MCF 10A (cell line): ENCODE measurements around the gene SLFN12L. TPM values are rescaled to one million over a fixed set of nuclear protein-coding genes. Genes with fewer than 3 reads are reported as not detected.
A peak's percentile ranks its signal among the peaks of the same experiment; 100 is the strongest.

Experiments used
- BruUV-seq: library from RNA; stranded (reverse); fragments of 400-500 nt; replicated peaks from 2 replicates; lab custom pipeline; 2021; lab: Mats Ljungman, UMichigan
- CTCF ChIA-PET: fragments of 300-600 bp; sonication (Branson Sonifier 250); formaldehyde crosslinking; extraction: SDS; loops from one replicate; lab custom pipeline; 2021; ENCODE audit warnings: antibody characterized with exemption, inconsistent platforms; lab: Yijun Ruan, JAX
- POLR2A ChIA-PET: fragments of 300-600, 350-650 bp; sonication (Branson Sonifier 250); formaldehyde crosslinking; extraction: SDS; loops from one replicate; lab custom pipeline; 2020; ENCODE audit warnings: antibody characterized with exemption, inconsistent platforms; lab: Yijun Ruan, JAX
- DNase-seq: peaks from one replicate; pipeline ENCODE4 v3.0.0-alpha.2; 2018; ENCODE audit not compliant: unreplicated experiment
- H3K27ac Mint-ChIP-seq: one replicate; pipeline ENCODE4 v1.8.0; 2022; ENCODE audit warnings: mild to moderate bottlenecking, low read depth, mixed read lengths; ENCODE audit not compliant: unreplicated experiment
- H3K27me3 Mint-ChIP-seq: one replicate; pipeline ENCODE4 v1.8.0; 2022; ENCODE audit warnings: mixed read lengths; ENCODE audit not compliant: insufficient read depth, unreplicated experiment
- H3K36me3 Mint-ChIP-seq: one replicate; pipeline ENCODE4 v1.8.0; 2022; ENCODE audit warnings: mild to moderate bottlenecking, moderate library complexity, mixed read lengths; ENCODE audit not compliant: insufficient read depth, unreplicated experiment
- H3K4me1 Mint-ChIP-seq: one replicate; pipeline ENCODE4 v1.8.0; 2022; ENCODE audit warnings: mixed read lengths; ENCODE audit not compliant: insufficient read depth, unreplicated experiment
- H3K4me3 Mint-ChIP-seq: one replicate; pipeline ENCODE4 v1.8.0; 2022; ENCODE audit warnings: mild to moderate bottlenecking, moderate library complexity, mixed read lengths; ENCODE audit not compliant: unreplicated experiment
- H3K9me3 Mint-ChIP-seq: one replicate; pipeline ENCODE4 v1.8.0; 2022; ENCODE audit warnings: mixed read lengths; ENCODE audit not compliant: unreplicated experiment
- intact Hi-C: fragments of 100-400 bp; cut with micrococcal nuclease; formaldehyde crosslinking; loops from 2 replicates; pipeline ENCODE4 v1.14.1; 2022
- total RNA-seq: library from RNA; stranded (reverse); gene quantifications from 2 replicates; pipeline ENCODE4 v1.2.3, GENCODE V29; 2022
- TF ChIP-seq, protein P1 (sequence below): fragments of 200-600 bp; IDR thresholded peaks from one replicate; pipeline ENCODE4 v1.8.0; 2022; ENCODE audit warnings: antibody characterized with exemption, mild to moderate bottlenecking; ENCODE audit not compliant: unreplicated experiment

Gene SLFN12L
- total RNA-seq, 1 experiment from 2014 or later: 0.35 TPM

DNA sequence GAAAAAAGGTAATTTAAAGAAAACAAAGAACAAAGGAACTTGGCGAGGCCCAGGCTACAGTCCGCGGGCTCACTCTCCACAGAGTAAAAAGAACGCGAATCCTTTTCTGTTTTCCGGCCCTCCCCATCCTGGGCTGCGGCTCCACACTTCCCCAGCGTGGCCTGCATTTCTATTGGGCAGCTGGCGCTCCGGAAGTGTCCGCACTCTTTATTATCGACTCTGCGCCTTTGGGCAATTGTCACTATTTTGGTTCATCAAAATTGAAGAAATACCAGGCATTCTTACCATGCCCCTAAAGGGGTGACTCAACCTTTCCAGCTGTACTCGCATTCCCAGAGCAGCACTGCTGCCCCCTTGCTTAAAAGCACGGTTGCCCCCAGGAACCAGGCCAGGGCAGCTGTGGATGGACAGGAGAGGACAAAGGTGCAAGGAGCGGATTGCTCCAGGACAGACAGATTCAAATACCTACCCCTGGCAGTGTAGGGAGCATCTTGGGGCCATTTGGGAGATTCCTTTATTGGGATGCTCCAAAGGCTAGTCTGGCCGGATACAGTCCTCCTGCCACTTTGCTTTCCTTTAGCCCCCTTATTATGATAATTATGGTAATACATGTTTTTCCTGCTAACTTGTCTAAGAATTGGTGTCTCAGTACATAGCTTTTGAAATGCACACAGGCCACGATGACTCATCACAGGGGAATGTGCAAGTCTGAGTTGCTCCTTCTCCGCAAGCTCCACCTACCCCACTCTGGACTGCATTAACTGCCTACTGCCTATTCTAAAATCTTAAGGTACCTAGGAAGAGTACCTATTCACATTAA is 104.2 kb downstream of the SLFN12L start:
- peak; percentile 98 for DNase-seq
- TSS peak; percentile 80 for BruUV-seq
- Mint-ChIP-seq H3K36me3 (peaks cover 4% of the 10 kb centered on the region), H3K4me3 (peak overlapping the region; percentile 79), H3K27ac (peak overlapping the region; percentile 85), H3K9me3 (no peaks in the 10 kb centered on the region), H3K27me3 (no peaks in the 10 kb centered on the region), H3K4me1 (peaks cover 21% of the 10 kb centered on the region)
- CTCF ChIA-PET: interaction anchor here (0.6 to 2.1 kb wide), 6 partner anchors 57 to 191 kb away, joined by 3 to 10 read pairs (median 4); no protein-coding TSS in a partner anchor
- POLR2A ChIA-PET: interaction anchor here (0.5 to 2.5 kb wide), 34 partner anchors 9 to 362 kb away, joined by 3 to 35 read pairs (median 4); partner anchors contain the start of genes AP2B1, MMP28, PEX12 and SLFN13
- TF ChIP-seq, protein P1, sequence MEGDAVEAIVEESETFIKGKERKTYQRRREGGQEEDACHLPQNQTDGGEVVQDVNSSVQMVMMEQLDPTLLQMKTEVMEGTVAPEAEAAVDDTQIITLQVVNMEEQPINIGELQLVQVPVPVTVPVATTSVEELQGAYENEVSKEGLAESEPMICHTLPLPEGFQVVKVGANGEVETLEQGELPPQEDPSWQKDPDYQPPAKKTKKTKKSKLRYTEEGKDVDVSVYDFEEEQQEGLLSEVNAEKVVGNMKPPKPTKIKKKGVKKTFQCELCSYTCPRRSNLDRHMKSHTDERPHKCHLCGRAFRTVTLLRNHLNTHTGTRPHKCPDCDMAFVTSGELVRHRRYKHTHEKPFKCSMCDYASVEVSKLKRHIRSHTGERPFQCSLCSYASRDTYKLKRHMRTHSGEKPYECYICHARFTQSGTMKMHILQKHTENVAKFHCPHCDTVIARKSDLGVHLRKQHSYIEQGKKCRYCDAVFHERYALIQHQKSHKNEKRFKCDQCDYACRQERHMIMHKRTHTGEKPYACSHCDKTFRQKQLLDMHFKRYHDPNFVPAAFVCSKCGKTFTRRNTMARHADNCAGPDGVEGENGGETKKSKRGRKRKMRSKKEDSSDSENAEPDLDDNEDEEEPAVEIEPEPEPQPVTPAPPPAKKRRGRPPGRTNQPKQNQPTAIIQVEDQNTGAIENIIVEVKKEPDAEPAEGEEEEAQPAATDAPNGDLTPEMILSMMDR: no peak
- intact Hi-C loops: loop anchor here (1.0 to 5.0 kb wide), 4 partner anchors 100 to 371 kb away; partner anchors contain the start of gene RFFL

DNA sequence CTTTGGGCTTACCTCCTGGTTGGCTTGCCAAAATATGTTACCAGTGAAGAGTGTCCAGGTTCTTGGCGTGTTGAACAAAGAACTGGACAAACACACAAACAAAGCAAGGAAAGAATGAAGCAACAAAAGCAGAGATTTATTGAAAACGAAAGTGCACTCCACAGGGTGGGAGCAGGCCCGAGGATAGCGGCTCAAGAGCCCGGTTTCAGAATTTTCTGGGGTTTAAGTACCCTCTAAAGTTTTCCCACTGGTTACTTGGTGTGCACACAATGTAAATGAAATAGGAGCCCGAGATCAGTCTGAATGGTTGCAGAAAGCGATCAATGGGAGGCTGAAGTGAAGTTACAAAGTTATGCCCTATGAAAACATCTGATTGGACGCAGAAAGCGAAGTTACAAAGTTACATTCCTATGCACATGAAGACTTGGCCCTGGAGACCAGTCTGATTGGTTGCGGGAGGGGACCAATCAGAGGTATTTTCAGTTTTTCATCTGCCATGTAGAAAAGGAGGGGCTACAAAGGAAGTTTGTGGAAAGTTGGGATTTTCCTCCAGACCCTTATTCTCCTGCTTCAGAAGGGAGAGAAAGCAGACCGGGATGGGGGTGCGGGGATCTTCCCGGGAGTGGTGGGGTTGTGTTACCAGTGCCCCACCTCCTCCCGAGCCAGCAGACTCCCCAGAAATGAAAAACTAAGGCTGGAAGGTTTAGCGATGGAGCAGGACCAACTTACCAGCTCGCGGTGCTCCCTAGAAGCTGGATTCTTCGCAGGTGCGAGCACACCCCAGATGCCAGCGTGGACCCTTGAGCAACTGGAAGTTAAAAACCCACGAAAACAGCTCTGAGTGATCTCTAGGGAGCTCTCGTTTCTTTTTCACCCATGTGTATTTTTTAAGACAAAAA is 105.1 kb downstream of the SLFN12L start, which contains the start of gene SLFN12:
TSS of gene SLFN12 (minus strand) at position 325 of the 899 bp plus-strand sequence. CDS start 9,472 bp downstream, outside the sequence.
- peak within 1 kb of the TSS; percentile 79 for H3K4me3 Mint-ChIP-seq

DNA sequence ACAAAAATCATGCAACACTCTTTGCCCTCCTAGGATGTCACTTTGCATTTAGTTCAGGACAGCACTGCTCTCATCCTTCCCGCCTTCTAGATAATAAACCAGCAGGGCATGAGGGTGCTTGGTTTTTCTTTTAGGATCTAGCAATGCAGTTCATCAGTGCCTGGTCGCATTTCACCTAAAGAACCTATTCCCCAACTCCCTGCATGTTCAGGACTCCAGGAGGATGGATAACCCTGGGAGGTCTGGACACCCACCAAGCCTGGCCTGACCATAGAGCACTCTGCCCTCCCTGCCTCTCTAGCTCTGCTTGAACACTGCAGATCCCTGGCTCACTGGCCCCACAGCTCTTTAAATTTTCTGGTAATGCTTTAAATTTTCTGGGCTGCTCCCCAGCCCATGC is 107.8 kb downstream of the SLFN12L start:
- BruUV-seq: no TSS peak
- Mint-ChIP-seq H3K4me3 (no peak overlapping the region), H3K4me1 (peaks cover 21% of the 10 kb centered on the region), H3K27me3 (no peaks in the 10 kb centered on the region), H3K27ac (no peak overlapping the region), H3K9me3 (no peaks in the 10 kb centered on the region), H3K36me3 (peaks cover 4% of the 10 kb centered on the region)
- ChIA-PET POLR2A (interaction anchor here (0.9 kb wide), 1 partner anchor 58 kb away, joined by 3 read pairs; no protein-coding TSS in a partner anchor), CTCF (interaction anchor here (0.6 to 0.7 kb wide), 2 partner anchors 146 to 886 kb away, joined by 4 read pairs; no protein-coding TSS in a partner anchor)
- no peak for DNase-seq
- intact Hi-C loops: loop anchor here (5.0 kb wide), 1 partner anchor 367 kb away; the partner anchor contains the start of gene RFFL
- TF ChIP-seq, protein P1: no peak

More for the DNA sequence above, 105.1 kb downstream of the SLFN12L start, which contains the start of gene SLFN12:
- peak; percentile 92 for DNase-seq
- intact Hi-C loops: loop anchor here (1.0 to 5.0 kb wide), 4 partner anchors 100 to 370 kb away; partner anchors contain the start of gene RFFL
- POLR2A ChIA-PET: interaction anchor here (0.6 to 2.5 kb wide), 26 partner anchors 9 to 363 kb away, joined by 3 to 35 read pairs (median 4); partner anchors contain the start of genes AP2B1, MMP28, PEX12 and SLFN13
- no TSS peak for BruUV-seq
- Mint-ChIP-seq H3K9me3 (no peaks in the 10 kb centered on the region), H3K27ac (peak within 1 kb of the TSS; percentile 85), H3K36me3 (peaks cover 4% of the 10 kb centered on the region), H3K4me1 (peaks cover 21% of the 10 kb centered on the region), H3K27me3 (no peaks in the 10 kb centered on the region)
- TF ChIP-seq, protein P1: no peak
- CTCF ChIA-PET: interaction anchor here (0.9 to 2.1 kb wide), 3 partner anchors 117 to 191 kb away, joined by 3 to 10 read pairs (median 4); no protein-coding TSS in a partner anchor
